Gastroesophageal sphincter (tissue), 4 donors: ENCODE measurements around the gene LCE1F. TPM values are rescaled to one million over a fixed set of nuclear protein-coding genes. Genes with fewer than 3 reads are reported as not detected.

ENCODE experiments used
- ATAC-seq: fragments of 150-250 bp; one replicate; pipeline ENCODE4 v1.9.1; 2016; ENCODE audit warnings: mild to moderate bottlenecking, moderate library complexity
- H3K27ac ChIP-seq, 4 donors: fragments of 200-600 bp; sonication (generic) in 3 of 4; 1 replicate in 3 of 4; 2 replicates in 1 of 4; pipeline ENCODE4 v1.5.1; 2016 to 2019
- H3K27me3 ChIP-seq: fragments of 200-600 bp; sonication (generic); one replicate; pipeline ENCODE4 v1.5.1; 2019
- H3K36me3 ChIP-seq, 2 donors: fragments of 200-600 bp; sonication (generic); one replicate each; pipeline ENCODE4 v1.5.1; 2019; ENCODE audit warnings: control low read depth in 1 of 2
- H3K4me1 ChIP-seq, 3 donors: fragments of 200-600 bp; sonication (generic); 1 replicate in 2 of 3; 2 replicates in 1 of 3; pipeline ENCODE4 v1.5.1; 2016 to 2019; ENCODE audit warnings: control low read depth in 2 of 3
- H3K4me3 ChIP-seq, 2 donors: fragments of 200-600 bp; sonication (generic); one replicate each; pipeline ENCODE4 v1.5.1; 2019; ENCODE audit warnings: mild to moderate bottlenecking in 1 of 2, moderate library complexity in 1 of 2
- H3K9me3 ChIP-seq, 3 donors: fragments of 200-600 bp; sonication (generic); one replicate each; pipeline ENCODE4 v1.5.1; 2017 to 2019; ENCODE audit warnings: control low read depth in 2 of 3
- EP300 ChIP-seq: sonication (generic); formaldehyde crosslinking; IDR thresholded peaks from one replicate; pipeline ENCODE4 v1.6.1; 2017; ENCODE audit warnings: antibody characterized with exemption, mild to moderate bottlenecking
- POLR2A ChIP-seq, 2 donors: fragments of 450-650 bp; IDR thresholded peaks; one replicate each; pipeline ENCODE4 v1.6.1; 2017; ENCODE audit warnings: antibody characterized with exemption in 2 of 2, mild to moderate bottlenecking in 2 of 2, moderate library complexity in 1 of 2
- POLR2AphosphoS5 ChIP-seq: sonication (generic); formaldehyde crosslinking; IDR thresholded peaks from one replicate; pipeline ENCODE4 v1.6.1; 2017; ENCODE audit warnings: antibody characterized with exemption
- WGBS, 2 donors: methylation state at CpG; one replicate each; pipeline ENCODE4 v1.1.5; 2018; ENCODE audit warnings: low coverage in 1 of 2; 5-methylcytosine and 5-hydroxymethylcytosine counted together
- total RNA-seq, 4 donors: library from RNA; depleted of rRNA; stranded (reverse); fragments of >200 nt; gene quantifications; one replicate each; pipeline ENCODE4 v1.1.0, GENCODE V29; 2016
- TF ChIP-seq, protein P1 (sequence below), 4 experiments: fragments of 200-600 bp in 2 of 4; fragments of 450-650 bp in 2 of 4; sonication (generic) in 1 of 4; IDR thresholded peaks; one replicate each; pipeline ENCODE4 v1.5.1; 2017 to 2019; ENCODE audit warnings: antibody characterized with exemption in 4 of 4, mild to moderate bottlenecking in 2 of 4, moderate library complexity in 2 of 4

Gene LCE1F
- total RNA-seq, 4 donors from 2014 or later, result not detected

DNA sequence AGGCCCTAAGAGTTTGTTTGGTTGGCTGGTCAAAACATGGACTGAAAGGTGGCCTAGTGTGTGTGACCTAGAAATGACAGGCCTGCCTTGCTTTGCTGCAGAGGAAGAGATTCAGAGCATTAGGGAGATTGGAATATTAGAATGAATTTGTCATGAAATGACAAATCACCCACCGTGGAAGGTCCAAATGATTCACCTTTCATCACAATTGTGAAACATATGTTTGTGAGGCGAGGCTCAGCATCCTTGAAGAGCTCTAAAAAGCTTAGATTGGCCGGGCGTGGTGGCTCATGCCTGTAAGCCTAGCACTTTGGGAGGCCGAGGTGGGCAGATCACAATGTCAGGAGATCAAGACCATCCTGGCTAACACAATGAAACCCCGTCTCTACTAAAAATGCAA lies 42.4 kb downstream of the LCE1F start:
- TF ChIP-seq, protein P1, sequence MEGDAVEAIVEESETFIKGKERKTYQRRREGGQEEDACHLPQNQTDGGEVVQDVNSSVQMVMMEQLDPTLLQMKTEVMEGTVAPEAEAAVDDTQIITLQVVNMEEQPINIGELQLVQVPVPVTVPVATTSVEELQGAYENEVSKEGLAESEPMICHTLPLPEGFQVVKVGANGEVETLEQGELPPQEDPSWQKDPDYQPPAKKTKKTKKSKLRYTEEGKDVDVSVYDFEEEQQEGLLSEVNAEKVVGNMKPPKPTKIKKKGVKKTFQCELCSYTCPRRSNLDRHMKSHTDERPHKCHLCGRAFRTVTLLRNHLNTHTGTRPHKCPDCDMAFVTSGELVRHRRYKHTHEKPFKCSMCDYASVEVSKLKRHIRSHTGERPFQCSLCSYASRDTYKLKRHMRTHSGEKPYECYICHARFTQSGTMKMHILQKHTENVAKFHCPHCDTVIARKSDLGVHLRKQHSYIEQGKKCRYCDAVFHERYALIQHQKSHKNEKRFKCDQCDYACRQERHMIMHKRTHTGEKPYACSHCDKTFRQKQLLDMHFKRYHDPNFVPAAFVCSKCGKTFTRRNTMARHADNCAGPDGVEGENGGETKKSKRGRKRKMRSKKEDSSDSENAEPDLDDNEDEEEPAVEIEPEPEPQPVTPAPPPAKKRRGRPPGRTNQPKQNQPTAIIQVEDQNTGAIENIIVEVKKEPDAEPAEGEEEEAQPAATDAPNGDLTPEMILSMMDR (IDR thresholded peaks at IDR 0.05), result no peak
- TF ChIP-seq EP300 (no peak), POLR2A (IDR thresholded peaks at IDR 0.05) (no peak), POLR2AphosphoS5 (no peak)
- Histone ChIP-seq H3K27ac (no peak overlapping the region), H3K27me3 (no peaks in the 10 kb centered on the region), H3K36me3 (no peaks in the 10 kb centered on the region), H3K4me3 (no peak overlapping the region), H3K9me3 (no peaks in the 10 kb centered on the region), H3K4me1 (no peaks in the 10 kb centered on the region)
- WGBS, 2 donors, result 86 to 92% methylated on average over 2 to 6 of the region's 6 CpGs
- no peak for ATAC-seq

DNA sequence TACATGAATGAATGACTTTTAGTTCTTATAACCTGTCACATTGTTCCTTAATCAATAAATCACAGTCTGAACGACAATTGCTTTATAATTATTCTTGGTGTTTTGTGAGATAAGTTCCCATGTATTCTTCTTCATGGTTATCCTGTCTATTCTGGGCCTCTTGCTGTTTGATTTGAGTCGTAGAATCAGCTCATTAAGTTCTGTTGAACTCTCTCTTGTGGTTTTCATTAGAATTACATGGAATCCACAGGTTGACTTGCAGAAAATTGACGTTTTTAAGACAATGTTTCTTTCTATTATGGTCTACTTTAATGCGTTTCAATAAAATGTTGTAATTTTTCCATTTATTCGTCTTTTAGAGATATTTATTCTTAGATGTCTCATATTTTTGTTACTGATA lies 48.4 kb downstream of the LCE1F start:
- ATAC-seq, result no peak
- 44 to 53% methylated on average over 4 to 5 of the region's 5 CpGs for WGBS, 2 donors
- H3K36me3 ChIP-seq, result no peaks in the 10 kb centered on the region
- no peaks in the 10 kb centered on the region for H3K9me3 ChIP-seq
- TF ChIP-seq, protein P1 (IDR thresholded peaks at IDR 0.05), result no peak
- TF ChIP-seq POLR2A (IDR thresholded peaks at IDR 0.05), result no peak
- no peak for TF ChIP-seq EP300
- no peak for TF ChIP-seq POLR2AphosphoS5
- no peak overlapping the region for H3K4me3 ChIP-seq
- H3K27me3 ChIP-seq, result no peaks in the 10 kb centered on the region
- no peak overlapping the region for H3K27ac ChIP-seq
- H3K4me1 ChIP-seq, result no peaks in the 10 kb centered on the region

DNA sequence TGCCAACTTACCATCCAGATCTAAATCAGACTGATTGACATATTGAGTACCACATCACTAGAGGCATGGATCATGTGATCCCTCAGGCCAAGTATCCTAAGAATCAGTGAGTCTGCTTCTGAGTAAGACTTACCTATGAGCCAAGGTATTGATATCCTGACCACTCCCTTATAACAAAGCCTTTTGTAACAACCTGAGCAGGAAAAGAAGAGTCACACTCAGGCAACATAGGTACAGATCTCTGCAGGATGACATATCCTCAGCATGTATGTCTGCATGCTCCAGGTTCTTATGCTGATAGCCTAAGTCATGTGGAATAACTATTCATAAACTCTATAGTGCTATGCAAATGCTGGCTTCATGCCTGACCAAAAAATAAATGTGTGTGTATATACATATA lies 50.0 kb downstream of the LCE1F start:
- no peaks in the 10 kb centered on the region for H3K9me3 ChIP-seq
- no peak for ATAC-seq
- no peak for TF ChIP-seq POLR2A (IDR thresholded peaks at IDR 0.05)
- TF ChIP-seq EP300, result no peak
- no peak for TF ChIP-seq POLR2AphosphoS5
- TF ChIP-seq, protein P1 (IDR thresholded peaks at IDR 0.05), result no peak
- H3K36me3 ChIP-seq, result no peaks in the 10 kb centered on the region
- no peaks in the 10 kb centered on the region for H3K4me1 ChIP-seq
- H3K4me3 ChIP-seq, result no peak overlapping the region
- no peaks in the 10 kb centered on the region for H3K27me3 ChIP-seq
- no peak overlapping the region for H3K27ac ChIP-seq

Other genes starting within 250 kb of the LCE1F start
- not detected for gene LCE3E, start 208.4 kb upstream of the LCE1F start, total RNA-seq
- 1 to 10 TPM in 1 of 4 donors, not detected in 3; 1.4 TPM for gene LCE3D, start 194.6 kb upstream of the LCE1F start, total RNA-seq
- not detected for gene LCE3C, start 174.9 kb upstream of the LCE1F start, total RNA-seq
- not detected for gene LCE3B, start 161.3 kb upstream of the LCE1F start, total RNA-seq
- gene LCE3A, start 152.0 kb upstream of the LCE1F start, total RNA-seq, result not detected
- not detected for gene LCE2D, start 111.8 kb upstream of the LCE1F start, total RNA-seq
- not detected for gene LCE2C, start 99.9 kb upstream of the LCE1F start, total RNA-seq
- gene LCE2B, start 89.0 kb upstream of the LCE1F start, total RNA-seq, result not detected
- not detected for gene LCE2A, start 76.8 kb upstream of the LCE1F start, total RNA-seq
- gene LCE4A, start 67.0 kb upstream of the LCE1F start, total RNA-seq, result not detected
- gene KPRP, start 17.1 kb upstream of the LCE1F start, total RNA-seq, result under 1 TPM in 1 of 4 donors, not detected in 3; 0.12 TPM
- gene LCE1E, start 11.1 kb downstream of the LCE1F start, total RNA-seq, result under 1 TPM in 1 of 4 donors, not detected in 3; 0.39 TPM
- gene LCE1D, start 21.6 kb downstream of the LCE1F start, total RNA-seq, result not detected
- not detected for gene LCE1C, start 31.5 kb downstream of the LCE1F start, total RNA-seq
- gene LCE1B, start 36.8 kb downstream of the LCE1F start, total RNA-seq, result not detected
- gene LCE1A, start 52.3 kb downstream of the LCE1F start, total RNA-seq, result not detected
- not detected for gene LCE6A, start 67.7 kb downstream of the LCE1F start, total RNA-seq
- not detected for gene LCE7A, start 84.9 kb downstream of the LCE1F start, total RNA-seq
- not detected for gene SMCP, start 103.2 kb downstream of the LCE1F start, total RNA-seq
- gene IVL, start 133.4 kb downstream of the LCE1F start, total RNA-seq, result 10 to 100 TPM in 1 of 4 donors, 1 to 10 TPM in 1, under 1 TPM in 1, not detected in 1; 0.31 to 13.7 (median 1.1) TPM
- gene SPRR5, start 172.1 kb downstream of the LCE1F start, total RNA-seq, result not detected
- gene SPRR4, start 195.5 kb downstream of the LCE1F start, total RNA-seq, result not detected
- not detected for gene SPRR1A, start 208.9 kb downstream of the LCE1F start, total RNA-seq
- gene SPRR3, start 226.6 kb downstream of the LCE1F start, total RNA-seq, result 100 to 1,000 TPM in 1 of 4 donors, 10 to 100 TPM in 2, 1 to 10 TPM in 1; 5.9 to 291 (median 21.5) TPM